GM18861 (cell line): ENCODE data around the gene UCKL1.
"Not testable (repeated sequence)": the region's sequence is repeated elsewhere in the genome, so short reads cannot be mapped to it uniquely, and the experiment has no call there.

Experiments
- ATAC-seq: cut with Tn5 transposase; IDR thresholded peaks from one replicate; pipeline ENCODE4 v1.9.1; 2021; ENCODE audit not compliant: unreplicated experiment

Gene UCKL1

GRCh38 chr20:63972312-63973159, 16.3 kb upstream of the UCKL1 start:
- ATAC-seq = no peak

- ATAC-seq = not testable (repeated sequence)
Measured at GRCh38 chr20:63971960-63972311, 15.7 kb upstream of the UCKL1 start.

- ATAC-seq = no peak
Measured at GRCh38 chr20:63970714-63971431, 14.7 kb upstream of the UCKL1 start.

GRCh38 chr20:63969838-63970713, 13.9 kb upstream of the UCKL1 start, which contains the start of gene ZNF512B:
ZNF512B (minus strand) TSS chr20:63969930; CDS start chr20:63967950, 1,980 bp downstream.
- ATAC-seq = no peak

- ATAC-seq = no peak
Measured at GRCh38 chr20:63968928-63969760, 12.9 kb upstream of the UCKL1 start.

GRCh38 chr20:63968136-63968927, 12.1 kb upstream of the UCKL1 start:
- ATAC-seq = no peak

GRCh38 chr20:63967330-63968135, 11.3 kb upstream of the UCKL1 start:
- no peak for ATAC-seq

- no peak for ATAC-seq
Measured at GRCh38 chr20:63966944-63967322, 10.7 kb upstream of the UCKL1 start.

- ATAC-seq = no peak
Measured at GRCh38 chr20:63966172-63966943, 10.1 kb upstream of the UCKL1 start.

GRCh38 chr20:63964412-63964811, 8.2 kb upstream of the UCKL1 start:
- ATAC-seq = no peak

GRCh38 chr20:63963784-63964301, 7.6 kb upstream of the UCKL1 start:
- ATAC-seq = no peak

GRCh38 chr20:63963348-63963741, 7.1 kb upstream of the UCKL1 start:
- no peak for ATAC-seq

GRCh38 chr20:63962426-63963347, 6.5 kb upstream of the UCKL1 start:
- ATAC-seq = no peak

GRCh38 chr20:63961664-63962425, 5.6 kb upstream of the UCKL1 start:
- no peak for ATAC-seq

- not testable (repeated sequence) for ATAC-seq
Measured at GRCh38 chr20:63960654-63961621, 4.7 kb upstream of the UCKL1 start.
